NCI-H2171 (cell line): ENCODE measurements around the gene SLC25A24.
"Not testable (repeated sequence)": the region's sequence is repeated elsewhere in the genome, so short reads cannot be mapped to it uniquely, and the experiment has no call there.

Experiments used
- DNase-seq: peaks from one replicate; lab custom pipeline; 2025; lab: John Stamatoyannopoulos, UW

Gene SLC25A24

DNA sequence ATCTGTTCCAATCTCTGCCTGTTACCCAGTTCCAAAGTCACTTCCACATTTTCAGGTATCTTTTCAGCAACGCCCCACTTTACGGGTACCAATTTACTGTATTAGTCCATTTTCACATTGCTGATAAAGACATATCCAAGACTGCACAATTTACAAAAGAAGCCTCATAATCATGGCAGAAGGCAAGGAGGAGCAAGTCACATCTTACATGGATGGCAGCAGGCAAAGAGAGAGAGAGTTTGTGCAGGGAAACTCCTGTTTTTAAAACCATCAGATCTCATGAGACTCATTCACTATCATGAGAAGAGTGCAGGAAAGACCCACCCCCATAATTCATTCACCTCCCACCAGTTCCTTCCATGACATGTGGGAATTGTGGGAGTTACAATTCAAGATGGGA lies 67.0 kb downstream of the SLC25A24 start:
- DNase-seq, result not testable (repeated sequence)

GRCh38 chr1:108132367-108132766 lies 67.8 kb downstream of the SLC25A24 start:
- not testable (repeated sequence) for DNase-seq

- not testable (repeated sequence) for DNase-seq
Measured at GRCh38 chr1:108131281-108131680, 68.9 kb downstream of the SLC25A24 start.

- no peak for DNase-seq
Measured at GRCh38 chr1:108130794-108131193, 69.3 kb downstream of the SLC25A24 start.

- no peak for DNase-seq
Measured at GRCh38 chr1:108129999-108130398, 70.1 kb downstream of the SLC25A24 start.

GRCh38 chr1:108125312-108126138 lies 74.6 kb downstream of the SLC25A24 start:
- peak; percentile 74 for DNase-seq

DNA sequence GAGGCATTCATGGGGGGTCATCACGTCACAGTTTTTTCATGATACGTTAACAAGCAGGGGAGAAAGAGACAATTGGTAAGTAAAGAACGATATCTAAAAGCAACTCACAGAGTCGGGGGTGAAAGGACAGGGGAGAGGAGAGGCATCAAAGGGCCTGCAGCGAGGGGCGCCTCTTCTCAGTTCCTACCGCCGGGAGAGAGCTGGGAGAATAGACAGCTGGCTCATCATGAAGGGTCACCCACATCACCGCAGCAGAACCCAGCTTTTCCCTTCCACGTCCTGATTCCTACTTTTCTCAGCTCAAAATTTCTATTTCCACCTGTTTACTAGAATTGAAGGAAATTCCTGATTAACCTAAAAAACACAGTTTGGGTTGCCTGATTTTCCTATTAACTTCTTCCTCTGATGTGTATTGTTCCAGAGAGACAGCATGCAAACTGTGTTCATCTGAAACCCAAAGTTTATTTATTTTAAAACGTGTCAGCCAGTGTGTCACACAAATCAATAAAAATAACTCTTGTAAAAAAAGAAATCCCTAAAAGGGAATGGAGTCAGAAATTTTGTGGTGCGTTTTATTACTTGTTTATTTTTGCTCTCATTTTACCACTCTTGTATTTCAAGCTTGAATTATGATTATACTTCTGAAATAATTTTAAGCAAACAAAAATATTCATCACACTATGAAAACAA lies 75.4 kb downstream of the SLC25A24 start:
- no peak for DNase-seq

GRCh38 chr1:108124023-108124422 lies 76.1 kb downstream of the SLC25A24 start:
- no peak for DNase-seq

DNA sequence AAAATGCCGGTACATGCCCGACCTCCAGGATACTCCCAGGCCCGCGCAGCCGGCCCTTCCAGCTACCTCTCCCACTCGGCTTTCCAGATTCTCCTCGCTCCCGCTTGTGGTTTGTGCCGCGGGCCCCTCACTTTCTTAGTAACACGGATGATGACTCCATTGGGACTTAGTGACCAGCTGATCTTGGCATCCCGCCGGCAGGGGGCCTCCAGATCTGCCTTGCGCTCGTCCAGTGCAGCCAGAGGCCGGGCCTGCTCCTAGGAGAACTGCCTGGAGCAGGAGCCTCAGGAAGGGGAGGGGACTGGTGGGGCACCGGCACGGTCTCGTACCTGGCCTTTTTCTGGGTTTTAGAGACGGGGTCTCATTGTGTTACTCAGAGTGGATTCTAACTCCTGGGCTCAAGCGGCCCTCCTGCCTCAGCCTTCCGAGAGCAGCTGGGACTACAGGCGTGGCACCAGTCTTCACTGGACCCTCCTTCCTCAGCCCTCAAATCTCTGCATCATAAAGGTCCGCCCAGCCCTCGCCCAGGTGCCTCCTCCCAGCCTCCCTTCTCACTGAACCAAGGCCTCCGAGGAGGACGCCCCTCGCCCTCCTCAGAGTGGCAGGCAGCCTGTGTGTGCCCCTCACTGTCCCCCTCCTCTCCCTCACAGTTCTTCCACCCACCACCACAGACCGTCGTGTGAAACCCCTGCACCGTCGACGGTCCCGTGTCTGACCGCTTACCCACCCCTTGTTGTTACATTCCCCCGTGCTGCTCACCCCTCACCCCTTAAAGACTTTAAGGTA lies 78.6 kb downstream of the SLC25A24 start:
- no peak for DNase-seq

GRCh38 chr1:108120163-108120562 lies 80.0 kb downstream of the SLC25A24 start:
- DNase-seq, result peak; percentile 26

GRCh38 chr1:108119500-108119899 lies 80.6 kb downstream of the SLC25A24 start:
- peak; percentile 23 for DNase-seq

GRCh38 chr1:108117945-108118902 lies 81.9 kb downstream of the SLC25A24 start:
- DNase-seq, result no peak

DNA sequence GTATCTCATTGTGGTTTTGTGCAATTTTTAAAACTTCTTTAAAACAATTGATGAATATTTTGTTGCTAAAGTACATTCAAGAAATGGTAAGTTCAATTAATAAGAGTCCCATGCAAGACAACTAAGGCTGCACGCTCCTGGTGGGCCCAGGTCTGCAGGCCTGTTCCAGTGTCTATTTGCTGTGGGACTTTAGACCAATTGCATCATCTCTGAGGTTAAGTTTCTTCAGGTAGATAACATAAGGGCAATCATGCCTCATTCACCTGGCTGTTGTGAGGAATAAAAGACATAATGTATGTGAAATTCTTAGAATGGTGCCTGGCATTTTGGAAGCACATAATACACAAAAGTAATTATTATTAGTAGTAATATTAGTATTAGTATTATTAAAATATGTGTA lies 82.9 kb downstream of the SLC25A24 start:
- no peak for DNase-seq

- DNase-seq, result no peak
Measured at GRCh38 chr1:108114033-108114599, 86.0 kb downstream of the SLC25A24 start.

- DNase-seq, result no peak
Measured at GRCh38 chr1:108113496-108113895, 86.6 kb downstream of the SLC25A24 start.

- no peak for DNase-seq
Measured at GRCh38 chr1:108109295-108109973, 90.7 kb downstream of the SLC25A24 start.

DNA sequence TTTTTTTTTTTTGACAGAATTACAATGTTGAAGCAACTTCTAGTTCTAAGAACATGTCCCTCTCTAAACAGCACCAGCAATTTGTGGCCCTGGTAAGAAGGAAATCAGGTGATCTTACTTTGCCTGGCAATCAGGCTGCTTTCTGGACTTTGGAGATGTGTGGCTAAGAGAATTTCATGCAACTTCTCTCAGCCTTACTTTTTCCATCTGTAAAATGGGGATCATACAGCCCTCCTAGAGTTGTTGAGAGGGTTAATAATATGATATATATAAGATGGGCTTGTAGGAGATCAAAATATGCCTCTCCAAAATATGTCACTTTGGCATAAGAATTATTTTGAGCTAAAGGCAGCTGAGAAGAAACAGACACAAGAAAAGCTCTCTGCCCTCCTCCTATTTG lies 92.0 kb downstream of the SLC25A24 start:
- no peak for DNase-seq

DNA sequence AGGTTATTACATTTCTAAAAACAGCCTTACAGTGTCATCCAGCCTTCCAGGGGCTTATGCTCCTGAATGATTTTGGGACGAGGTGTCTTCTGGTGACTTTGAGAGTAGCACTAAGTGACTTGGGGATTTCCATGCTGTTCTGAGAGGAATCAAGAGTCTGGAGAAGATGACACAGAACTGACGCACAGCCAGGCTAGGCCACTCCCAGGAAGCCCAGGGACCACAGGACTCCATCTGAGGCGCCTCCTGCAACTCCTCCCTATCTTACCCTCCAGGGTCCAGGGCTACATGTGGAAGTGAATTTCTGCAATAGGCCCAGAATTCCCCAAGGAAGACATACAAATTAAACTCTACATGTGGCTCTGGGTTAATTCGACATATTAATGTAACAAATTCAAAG lies 92.5 kb downstream of the SLC25A24 start:
- DNase-seq, result no peak

- no peak for DNase-seq
Measured at GRCh38 chr1:108106775-108107174, 93.4 kb downstream of the SLC25A24 start.

DNA sequence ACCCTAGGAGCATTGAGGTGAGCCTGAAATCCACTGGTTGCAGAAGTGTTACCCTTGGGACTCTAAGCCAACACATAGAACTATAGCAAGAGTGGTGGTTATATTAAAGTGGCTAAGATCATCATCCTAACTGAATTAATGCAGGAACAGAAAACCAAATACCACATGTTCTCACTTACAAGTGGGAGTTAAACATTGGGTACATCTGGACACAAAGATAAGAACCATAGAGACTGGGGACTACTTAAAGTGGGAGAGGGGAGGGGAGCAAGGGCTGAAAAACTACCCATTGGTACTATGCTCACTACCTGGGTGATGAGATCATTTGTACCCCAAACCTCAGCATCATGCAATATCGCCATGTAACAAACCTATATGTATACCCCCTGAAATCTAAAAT lies 100.0 kb downstream of the SLC25A24 start:
- no peak for DNase-seq
